Measurements from ENCODE around the gene PRDX6.

DNA sequence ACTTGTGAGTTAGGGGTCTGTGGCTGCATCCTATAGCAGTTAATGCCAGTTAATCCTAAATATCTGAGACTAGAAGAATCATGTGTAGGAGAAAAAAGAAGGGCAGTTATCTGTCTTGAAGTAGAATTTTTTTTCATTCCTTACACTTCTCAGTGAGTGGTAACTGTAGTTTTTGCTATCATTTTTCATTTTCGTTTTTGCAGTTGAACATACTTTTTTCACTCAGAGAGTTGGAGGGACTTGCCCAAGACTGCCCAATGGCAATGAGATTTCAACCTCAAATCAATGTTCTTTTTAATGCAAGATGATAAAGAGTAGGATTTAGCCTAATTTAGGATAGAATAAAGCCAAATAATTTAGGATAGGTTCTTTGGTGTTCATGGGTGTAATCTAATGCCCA is 5.5 kb downstream of the PRDX6 start:
- TF ChIP-seq, protein P1, sequence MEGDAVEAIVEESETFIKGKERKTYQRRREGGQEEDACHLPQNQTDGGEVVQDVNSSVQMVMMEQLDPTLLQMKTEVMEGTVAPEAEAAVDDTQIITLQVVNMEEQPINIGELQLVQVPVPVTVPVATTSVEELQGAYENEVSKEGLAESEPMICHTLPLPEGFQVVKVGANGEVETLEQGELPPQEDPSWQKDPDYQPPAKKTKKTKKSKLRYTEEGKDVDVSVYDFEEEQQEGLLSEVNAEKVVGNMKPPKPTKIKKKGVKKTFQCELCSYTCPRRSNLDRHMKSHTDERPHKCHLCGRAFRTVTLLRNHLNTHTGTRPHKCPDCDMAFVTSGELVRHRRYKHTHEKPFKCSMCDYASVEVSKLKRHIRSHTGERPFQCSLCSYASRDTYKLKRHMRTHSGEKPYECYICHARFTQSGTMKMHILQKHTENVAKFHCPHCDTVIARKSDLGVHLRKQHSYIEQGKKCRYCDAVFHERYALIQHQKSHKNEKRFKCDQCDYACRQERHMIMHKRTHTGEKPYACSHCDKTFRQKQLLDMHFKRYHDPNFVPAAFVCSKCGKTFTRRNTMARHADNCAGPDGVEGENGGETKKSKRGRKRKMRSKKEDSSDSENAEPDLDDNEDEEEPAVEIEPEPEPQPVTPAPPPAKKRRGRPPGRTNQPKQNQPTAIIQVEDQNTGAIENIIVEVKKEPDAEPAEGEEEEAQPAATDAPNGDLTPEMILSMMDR (IDR thresholded peaks at IDR 0.05; ENCODE audit: low read length): no peak
- TF ChIP-seq EZH2phosphoT487 (IDR thresholded peaks at IDR 0.05; ENCODE audit: low read length): no peak
